ENCODE measurements around the gene TLE3.

Gene TLE3

GRCh38 chr15:70083946-70084345, 13.8 kb downstream of the TLE3 start:
- DNase-seq (ENCODE audit: low read depth in 2 of 2) = no peak

DNA sequence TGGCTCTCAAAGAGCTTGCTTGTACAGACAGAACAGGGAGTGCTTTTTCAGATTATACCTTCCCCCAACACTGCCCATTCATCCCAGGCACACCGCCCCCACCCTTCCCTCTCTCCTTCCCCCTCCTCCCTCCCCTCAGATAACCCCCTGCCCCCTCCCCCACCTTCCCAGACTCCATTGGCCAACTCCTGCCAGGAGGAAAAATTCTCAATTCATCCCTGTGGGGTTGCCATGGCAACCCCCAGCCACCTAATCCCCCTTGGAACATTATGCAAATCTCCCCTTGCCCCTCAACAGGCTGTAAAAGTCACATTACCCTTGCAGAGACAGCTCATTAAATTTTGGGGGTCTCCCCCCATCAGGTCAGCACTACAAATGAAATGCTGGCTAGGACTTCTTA, 14.3 kb downstream of the TLE3 start:
- no peak for DNase-seq (ENCODE audit: low read depth in 2 of 2)

DNA sequence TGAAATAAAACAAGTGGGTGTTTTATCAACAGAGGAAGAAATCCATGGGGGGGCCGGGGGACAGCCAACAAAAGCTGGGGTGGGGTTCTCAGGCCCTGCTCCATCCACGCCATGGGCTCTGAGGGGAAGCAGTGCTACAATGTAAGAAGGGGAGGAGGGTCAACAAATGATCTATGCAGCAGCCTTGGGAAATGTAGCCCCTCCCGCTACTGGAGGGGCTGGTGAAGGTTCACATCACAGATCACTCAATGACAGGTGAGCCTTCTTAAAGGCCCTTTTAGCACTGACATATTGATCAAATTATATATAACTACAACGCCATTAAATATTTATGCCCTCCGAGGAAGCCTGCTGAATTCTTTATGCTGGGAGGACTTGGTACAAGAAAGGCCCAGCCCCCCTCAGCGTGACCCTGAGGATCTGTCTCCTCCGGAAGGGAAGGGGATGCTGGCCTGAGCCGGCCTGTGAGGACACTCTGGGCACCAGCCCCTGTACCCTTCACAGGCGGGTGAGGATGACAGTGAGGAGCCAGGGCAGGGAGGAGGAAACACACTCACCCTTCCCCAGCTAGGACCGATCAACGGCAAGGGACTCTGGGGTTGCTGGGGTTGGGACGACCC, 15.3 kb downstream of the TLE3 start:
- DNase-seq (ENCODE audit: low read depth in 2 of 2) = no peak

GRCh38 chr15:70081612-70082011, 16.1 kb downstream of the TLE3 start:
- no peak for DNase-seq (ENCODE audit: low read depth in 2 of 2)

DNA sequence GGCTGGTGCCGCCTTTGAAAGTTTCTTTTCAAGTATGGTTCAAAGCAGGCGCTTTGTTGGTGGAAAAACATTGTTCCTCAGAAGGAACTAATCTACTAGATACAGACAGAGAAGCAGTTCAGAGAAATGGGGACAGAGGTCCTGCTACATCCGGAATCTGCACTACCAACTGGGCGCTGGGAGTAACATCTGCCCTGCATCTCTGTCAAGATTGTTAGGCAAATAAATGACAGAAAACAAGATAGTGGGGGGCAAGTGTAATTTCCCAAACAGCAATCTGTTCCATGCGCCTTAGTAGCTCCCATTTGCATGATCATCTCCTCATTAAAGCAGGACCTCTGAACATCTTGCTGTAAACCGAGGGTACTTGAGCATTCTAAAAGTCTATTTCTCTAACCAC, 17.4 kb downstream of the TLE3 start:
- DNase-seq (ENCODE audit: low read depth in 2 of 2) = no peak

- DNase-seq (ENCODE audit: low read depth in 2 of 2) = no peak
Measured at GRCh38 chr15:70079888-70080287, 17.8 kb downstream of the TLE3 start.

- DNase-seq (ENCODE audit: low read depth in 2 of 2) = no peak
Measured at GRCh38 chr15:70078578-70079417, 18.9 kb downstream of the TLE3 start.

GRCh38 chr15:70077188-70078147, 20.2 kb downstream of the TLE3 start:
- no peak for DNase-seq (ENCODE audit: low read depth in 2 of 2)

GRCh38 chr15:70074380-70074779, 23.3 kb downstream of the TLE3 start:
- no peak for DNase-seq (ENCODE audit: low read depth in 2 of 2)

GRCh38 chr15:70072479-70072878, 25.2 kb downstream of the TLE3 start:
- DNase-seq (ENCODE audit: low read depth in 2 of 2) = no peak

- no peak for DNase-seq (ENCODE audit: low read depth in 2 of 2)
Measured at GRCh38 chr15:70071799-70072198, 25.9 kb downstream of the TLE3 start.

- no peak for DNase-seq (ENCODE audit: low read depth in 2 of 2)
Measured at GRCh38 chr15:70069716-70070115, 28.0 kb downstream of the TLE3 start.

GRCh38 chr15:70068783-70069565, 28.7 kb downstream of the TLE3 start:
- DNase-seq (ENCODE audit: low read depth in 2 of 2) = no peak

GRCh38 chr15:70067681-70068080, 30.0 kb downstream of the TLE3 start:
- DNase-seq (ENCODE audit: low read depth in 2 of 2) = no peak

- DNase-seq (ENCODE audit: low read depth in 2 of 2) = no peak
Measured at GRCh38 chr15:70067011-70067410, 30.7 kb downstream of the TLE3 start.

DNA sequence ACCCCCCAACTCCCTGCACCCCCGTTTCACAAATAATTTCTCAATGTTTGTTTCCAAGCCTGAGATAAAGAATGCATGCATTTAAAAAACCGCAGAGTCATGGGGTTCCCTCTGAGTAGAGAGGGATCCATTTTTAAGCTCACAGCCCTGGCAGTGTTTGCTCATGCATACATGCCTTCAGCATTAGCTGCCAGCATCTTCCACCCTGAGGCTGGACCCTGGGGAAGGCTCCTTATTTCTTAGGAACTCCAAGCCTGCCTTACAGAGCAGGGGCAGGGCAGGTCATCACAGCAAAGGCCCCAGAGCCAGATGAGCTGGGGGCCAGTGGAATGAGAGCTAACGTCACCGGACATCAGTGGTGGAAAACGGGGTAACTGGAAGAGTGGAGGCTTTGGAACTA, 31.3 kb downstream of the TLE3 start:
- no peak for DNase-seq (ENCODE audit: low read depth in 2 of 2)

DNA sequence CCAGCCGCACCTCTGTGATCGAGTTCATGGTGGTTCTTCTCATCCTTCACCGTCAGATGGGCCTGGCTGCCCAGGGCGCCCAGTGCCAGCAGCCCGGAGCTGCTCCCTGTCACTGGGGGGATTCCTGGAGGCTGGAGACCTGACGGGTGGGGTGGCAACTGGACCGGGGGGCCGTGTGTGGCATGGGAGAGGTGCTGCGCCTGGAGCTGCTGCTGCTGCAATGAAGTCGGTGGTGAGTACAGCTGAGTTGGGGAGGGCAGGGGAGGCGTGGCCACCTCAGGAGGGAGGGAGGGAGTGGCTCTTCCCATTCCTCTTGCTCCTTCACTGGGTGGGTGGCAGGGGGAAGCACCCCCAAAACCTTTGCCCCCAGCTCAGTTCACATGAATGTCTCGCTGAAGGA, 31.7 kb downstream of the TLE3 start:
- DNase-seq (ENCODE audit: low read depth in 2 of 2) = no peak

- no peak for DNase-seq (ENCODE audit: low read depth in 2 of 2)
Measured at GRCh38 chr15:70065006-70065722, 32.6 kb downstream of the TLE3 start.

GRCh38 chr15:70064441-70064840, 33.3 kb downstream of the TLE3 start:
- DNase-seq (ENCODE audit: low read depth in 2 of 2) = no peak

GRCh38 chr15:70063980-70064379, 33.7 kb downstream of the TLE3 start:
- no peak for DNase-seq (ENCODE audit: low read depth in 2 of 2)
